ENCODE measurements around the gene ARHGEF28. TPM values are rescaled to one million over a fixed set of nuclear protein-coding genes. Genes with fewer than 3 reads are reported as not detected.

Gene ARHGEF28
- total RNA-seq, 4 donors from 2014 or later, result 0.52 to 1.2 (median 0.98) TPM

- TF ChIP-seq CTCF (IDR thresholded peaks at IDR 0.05 in 4 of 5, conservative IDR thresholded peaks at IDR 0.05 in 1 of 5) (no peak), POLR2A (IDR thresholded peaks at IDR 0.05) (no peak)
- DNase-seq (no peak), ATAC-seq (no peak)
- H3K36me3 ChIP-seq, result no peaks in the 10 kb centered on the region
- H3K9me3 ChIP-seq, result no peaks in the 10 kb centered on the region
- H3K27ac ChIP-seq, result no peak overlapping the region
- H3K27me3 ChIP-seq, result no peaks in the 10 kb centered on the region
- no peak overlapping the region for H3K4me3 ChIP-seq
- in situ Hi-C loops (cut with MboI; ENCODE audit: low sequenced_read_pairs in 4 of 4), result no loop called here
- intact Hi-C loops (cut with DNase I; ENCODE audit: low total_unique reads), result no loop called here
- H3K4me1 ChIP-seq, result no peaks in the 10 kb centered on the region
Observed at GRCh38 chr5:73733219-73733618, 107.2 kb downstream of the ARHGEF28 start.

GRCh38 chr5:73735032-73735734, 109.2 kb downstream of the ARHGEF28 start:
- intact Hi-C loops (cut with DNase I; ENCODE audit: low total_unique reads) (no loop called here), in situ Hi-C loops (cut with MboI; ENCODE audit: low sequenced_read_pairs in 4 of 4) (no loop called here)
- Histone ChIP-seq H3K4me1 (no peaks in the 10 kb centered on the region), H3K27me3 (no peaks in the 10 kb centered on the region), H3K4me3 (no peak overlapping the region), H3K9me3 (no peaks in the 10 kb centered on the region), H3K27ac (no peak overlapping the region), H3K36me3 (no peaks in the 10 kb centered on the region)
- no peak for DNase-seq
- TF ChIP-seq CTCF (IDR thresholded peaks at IDR 0.05 in 4 of 5, conservative IDR thresholded peaks at IDR 0.05 in 1 of 5) (no peak), POLR2A (IDR thresholded peaks at IDR 0.05) (no peak)
- no peak for ATAC-seq

GRCh38 chr5:73739650-73740049, 113.7 kb downstream of the ARHGEF28 start:
- Histone ChIP-seq H3K9me3 (no peaks in the 10 kb centered on the region), H3K27ac (no peak overlapping the region), H3K4me3 (no peak overlapping the region), H3K27me3 (no peaks in the 10 kb centered on the region), H3K4me1 (no peaks in the 10 kb centered on the region), H3K36me3 (no peaks in the 10 kb centered on the region)
- no peak for ATAC-seq
- no peak for TF ChIP-seq CTCF (IDR thresholded peaks at IDR 0.05 in 4 of 5, conservative IDR thresholded peaks at IDR 0.05 in 1 of 5)
- TF ChIP-seq POLR2A (IDR thresholded peaks at IDR 0.05), result no peak
- in situ Hi-C loops (cut with MboI; ENCODE audit: low sequenced_read_pairs in 4 of 4), result no loop called here
- no peak for DNase-seq
- intact Hi-C loops (cut with DNase I; ENCODE audit: low total_unique reads), result no loop called here

- in situ Hi-C loops (cut with MboI; ENCODE audit: low sequenced_read_pairs in 4 of 4), result no loop called here
- DNase-seq, result no peak
- Histone ChIP-seq H3K9me3 (no peaks in the 10 kb centered on the region), H3K4me3 (no peak overlapping the region), H3K36me3 (no peaks in the 10 kb centered on the region), H3K4me1 (no peaks in the 10 kb centered on the region), H3K27ac (no peak overlapping the region), H3K27me3 (no peaks in the 10 kb centered on the region)
- ATAC-seq, result no peak
- intact Hi-C loops (cut with DNase I; ENCODE audit: low total_unique reads), result no loop called here
- TF ChIP-seq POLR2A (IDR thresholded peaks at IDR 0.05) (no peak), CTCF (IDR thresholded peaks at IDR 0.05 in 4 of 5, conservative IDR thresholded peaks at IDR 0.05 in 1 of 5) (no peak)
Observed at GRCh38 chr5:73740274-73740790, 114.3 kb downstream of the ARHGEF28 start.
